Measurements from ENCODE around the gene DNAJC25. TPM values are rescaled to one million over a fixed set of nuclear protein-coding genes. Genes with fewer than 3 reads are reported as not detected.

The DNAJC25 gene
- polyA plus RNA-seq, 2 of the 4 experiments (the other 2 are of a cell fraction): 8.6 to 12.1 TPM

DNA sequence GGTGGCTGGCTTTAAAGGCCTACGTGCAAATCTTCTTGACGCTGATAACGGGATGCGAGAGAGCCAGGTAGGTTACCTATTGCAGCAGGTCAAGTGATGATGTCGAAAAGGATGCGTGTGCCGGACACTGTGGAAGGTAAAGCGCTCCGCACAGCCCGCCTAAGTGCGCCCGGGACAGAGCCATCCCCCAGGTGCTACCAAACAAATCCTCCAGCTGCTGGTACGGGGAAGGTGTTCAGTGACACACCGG is 245 bp upstream of the DNAJC25 start:
- FAIRE-seq (no peak), ATAC-seq (no peak), DNase-seq (ENCODE audit: low read depth in 1 of 2, low spot score in 1 of 2) (no peak)
- 0% methylated on average over 13 of the region's 14 CpGs for WGBS (ENCODE audit: missing lambda C conversion rate)
- peak overlapping the region; percentile 85 for H3K4me3 ChIP-seq
- no peaks in the 10 kb centered on the region for H3K9me3 ChIP-seq
- H3K4me2 ChIP-seq: peak overlapping the region; percentile 89
- peak overlapping the region; percentile 79 to 96 for H3K27ac ChIP-seq
- ChIA-PET CTCF (interaction anchor here (1.0 to 1.8 kb wide), 3 partner anchors 15 to 33 kb away, joined by 3 to 6 read pairs (median 3); no protein-coding TSS in a partner anchor), POLR2A (interaction anchor here (0.6 to 3.4 kb wide), 28 partner anchors 8 to 748 kb away, joined by 3 to 37 read pairs (median 4); partner anchors contain the start of genes GNG10, HSDL2, PTGR1 and UGCG)
- H3K4me1 ChIP-seq: peaks cover 43% of the 10 kb centered on the region; the same call in 2 of the 3 replicates
- TF ChIP-seq CEBPB (IDR thresholded peaks at IDR 0.05) (0 out of 4 replicates have a peak, but pooled peaks of 1 of the 2 experiments have one; percentile 13), NFE2L2 (conservative IDR thresholded peaks at IDR 0.05; ENCODE audit: low read length) (no peak), RFX5 (IDR thresholded peaks at IDR 0.05) (no peak), MYC (IDR thresholded peaks at IDR 0.05; ENCODE audit: borderline replicate concordance, low read length) (peak; percentile 41; the same call in 1 of the 2 replicates), MAZ (IDR thresholded peaks at IDR 0.05; ENCODE audit: borderline replicate concordance, low read depth, low read length) (0 out of 2 replicates have a peak, but pooled peaks have one; percentile 67), RARB (CRISPR knock-in tag; IDR thresholded peaks at IDR 0.05) (no peak), ZSCAN20 (CRISPR knock-in tag; IDR thresholded peaks at IDR 0.05) (no peak), JUN (IDR thresholded peaks at IDR 0.05) (peak in 1 of 2 experiments; percentile 68; a peak in 2 of 5 replicates), FOXS1 (CRISPR knock-in tag; IDR thresholded peaks at IDR 0.05) (no peak), PHF8 (IDR thresholded peaks at IDR 0.05; ENCODE audit: borderline replicate concordance, low read depth) (no peak), JUNB (IDR thresholded peaks at IDR 0.05) (no peak), HOXB5 (CRISPR knock-in tag; IDR thresholded peaks at IDR 0.05) (no peak), FOSB (CRISPR knock-in tag; IDR thresholded peaks at IDR 0.05) (no peak), POLR2AphosphoS2 (conservative IDR thresholded peaks at IDR 0.05; ENCODE audit: low read length) (no peak), GATA3 (IDR thresholded peaks at IDR 0.05; ENCODE audit: borderline replicate concordance) (peak; percentile 20; the same call in 1 of the 2 replicates), POLR2A (IDR thresholded peaks at IDR 0.05; ENCODE audit: low read length) (no peak)
- TF ChIP-seq, protein P1, sequence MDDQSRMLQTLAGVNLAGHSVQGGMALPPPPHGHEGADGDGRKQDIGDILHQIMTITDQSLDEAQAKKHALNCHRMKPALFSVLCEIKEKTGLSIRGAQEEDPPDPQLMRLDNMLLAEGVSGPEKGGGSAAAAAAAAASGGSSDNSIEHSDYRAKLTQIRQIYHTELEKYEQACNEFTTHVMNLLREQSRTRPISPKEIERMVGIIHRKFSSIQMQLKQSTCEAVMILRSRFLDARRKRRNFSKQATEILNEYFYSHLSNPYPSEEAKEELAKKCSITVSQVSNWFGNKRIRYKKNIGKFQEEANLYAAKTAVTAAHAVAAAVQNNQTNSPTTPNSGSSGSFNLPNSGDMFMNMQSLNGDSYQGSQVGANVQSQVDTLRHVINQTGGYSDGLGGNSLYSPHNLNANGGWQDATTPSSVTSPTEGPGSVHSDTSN (IDR thresholded peaks at IDR 0.05): 0 out of 2 replicates have a peak, but pooled peaks have one; percentile 39
- TF ChIP-seq, protein P2, sequence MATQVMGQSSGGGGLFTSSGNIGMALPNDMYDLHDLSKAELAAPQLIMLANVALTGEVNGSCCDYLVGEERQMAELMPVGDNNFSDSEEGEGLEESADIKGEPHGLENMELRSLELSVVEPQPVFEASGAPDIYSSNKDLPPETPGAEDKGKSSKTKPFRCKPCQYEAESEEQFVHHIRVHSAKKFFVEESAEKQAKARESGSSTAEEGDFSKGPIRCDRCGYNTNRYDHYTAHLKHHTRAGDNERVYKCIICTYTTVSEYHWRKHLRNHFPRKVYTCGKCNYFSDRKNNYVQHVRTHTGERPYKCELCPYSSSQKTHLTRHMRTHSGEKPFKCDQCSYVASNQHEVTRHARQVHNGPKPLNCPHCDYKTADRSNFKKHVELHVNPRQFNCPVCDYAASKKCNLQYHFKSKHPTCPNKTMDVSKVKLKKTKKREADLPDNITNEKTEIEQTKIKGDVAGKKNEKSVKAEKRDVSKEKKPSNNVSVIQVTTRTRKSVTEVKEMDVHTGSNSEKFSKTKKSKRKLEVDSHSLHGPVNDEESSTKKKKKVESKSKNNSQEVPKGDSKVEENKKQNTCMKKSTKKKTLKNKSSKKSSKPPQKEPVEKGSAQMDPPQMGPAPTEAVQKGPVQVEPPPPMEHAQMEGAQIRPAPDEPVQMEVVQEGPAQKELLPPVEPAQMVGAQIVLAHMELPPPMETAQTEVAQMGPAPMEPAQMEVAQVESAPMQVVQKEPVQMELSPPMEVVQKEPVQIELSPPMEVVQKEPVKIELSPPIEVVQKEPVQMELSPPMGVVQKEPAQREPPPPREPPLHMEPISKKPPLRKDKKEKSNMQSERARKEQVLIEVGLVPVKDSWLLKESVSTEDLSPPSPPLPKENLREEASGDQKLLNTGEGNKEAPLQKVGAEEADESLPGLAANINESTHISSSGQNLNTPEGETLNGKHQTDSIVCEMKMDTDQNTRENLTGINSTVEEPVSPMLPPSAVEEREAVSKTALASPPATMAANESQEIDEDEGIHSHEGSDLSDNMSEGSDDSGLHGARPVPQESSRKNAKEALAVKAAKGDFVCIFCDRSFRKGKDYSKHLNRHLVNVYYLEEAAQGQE (IDR thresholded peaks at IDR 0.05): no peak
- TF ChIP-seq, protein P3, sequence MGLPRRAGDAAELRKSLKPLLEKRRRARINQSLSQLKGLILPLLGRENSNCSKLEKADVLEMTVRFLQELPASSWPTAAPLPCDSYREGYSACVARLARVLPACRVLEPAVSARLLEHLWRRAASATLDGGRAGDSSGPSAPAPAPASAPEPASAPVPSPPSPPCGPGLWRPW (IDR thresholded peaks at IDR 0.05): no peak
- TF ChIP-seq, protein P4, sequence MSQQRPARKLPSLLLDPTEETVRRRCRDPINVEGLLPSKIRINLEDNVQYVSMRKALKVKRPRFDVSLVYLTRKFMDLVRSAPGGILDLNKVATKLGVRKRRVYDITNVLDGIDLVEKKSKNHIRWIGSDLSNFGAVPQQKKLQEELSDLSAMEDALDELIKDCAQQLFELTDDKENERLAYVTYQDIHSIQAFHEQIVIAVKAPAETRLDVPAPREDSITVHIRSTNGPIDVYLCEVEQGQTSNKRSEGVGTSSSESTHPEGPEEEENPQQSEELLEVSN (IDR thresholded peaks at IDR 0.05; ENCODE audit: borderline replicate concordance, low read depth): peak; percentile 71; the same call in 1 of the 2 replicates
- TF ChIP-seq, protein P5, sequence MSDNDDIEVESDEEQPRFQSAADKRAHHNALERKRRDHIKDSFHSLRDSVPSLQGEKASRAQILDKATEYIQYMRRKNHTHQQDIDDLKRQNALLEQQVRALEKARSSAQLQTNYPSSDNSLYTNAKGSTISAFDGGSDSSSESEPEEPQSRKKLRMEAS (IDR thresholded peaks at IDR 0.05): peak; percentile 84

DNA sequence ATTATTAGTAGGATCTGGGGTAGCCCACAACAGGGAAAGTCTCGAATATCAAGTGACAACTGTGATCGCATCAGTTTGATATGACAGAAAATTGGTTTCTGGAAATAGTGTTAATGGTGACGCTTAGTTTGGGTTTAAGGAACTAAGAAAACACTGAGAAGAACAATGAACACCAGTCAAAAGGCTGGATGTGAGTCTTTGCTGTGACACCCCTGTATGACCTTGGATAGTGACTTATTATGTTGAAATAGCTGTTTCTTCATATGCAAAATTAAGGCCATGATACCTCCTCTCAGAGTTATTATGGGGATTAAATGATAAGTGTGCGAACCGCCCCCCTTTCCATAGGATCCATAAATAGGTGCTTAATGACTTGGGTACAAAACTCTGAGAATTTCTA is 926 bp downstream of the DNAJC25 start:
- Histone ChIP-seq H3K4me2 (peak overlapping the region; percentile 90), H3K27ac (peak overlapping the region; percentile 89 to 96), H3K9me3 (no peaks in the 10 kb centered on the region), H3K4me3 (peak overlapping the region; percentile 85), H3K4me1 (peaks cover 42% of the 10 kb centered on the region; the same call in 2 of the 3 replicates)
- FAIRE-seq: no peak
- 26% methylated on average over 5 of the region's 5 CpGs for WGBS (ENCODE audit: missing lambda C conversion rate)
- ChIA-PET POLR2A (interaction anchor here (0.6 to 3.4 kb wide), 9 partner anchors 9 to 747 kb away, joined by 3 to 37 read pairs (median 5); partner anchors contain the start of genes HSDL2, PTGR1 and UGCG), CTCF (interaction anchor here (1.0 to 1.8 kb wide), 2 partner anchors 26 to 34 kb away, joined by 3 to 6 read pairs; no protein-coding TSS in a partner anchor)
- TF ChIP-seq HOXA7 (CRISPR knock-in tag; IDR thresholded peaks at IDR 0.05): no peak
- TF ChIP-seq TP53 (CRISPR knock-in tag; IDR thresholded peaks at IDR 0.05): no peak
- TF ChIP-seq HDAC2 (IDR thresholded peaks at IDR 0.05): no peak
- no peak for TF ChIP-seq JUNB (IDR thresholded peaks at IDR 0.05)
- no peak for TF ChIP-seq JUN (IDR thresholded peaks at IDR 0.05)
- no peak for TF ChIP-seq ZFP36 (IDR thresholded peaks at IDR 0.05; ENCODE audit: borderline replicate concordance, partially characterized antibody)
- TF ChIP-seq HEYL (CRISPR knock-in tag; IDR thresholded peaks at IDR 0.05): no peak
- TF ChIP-seq, protein P6, sequence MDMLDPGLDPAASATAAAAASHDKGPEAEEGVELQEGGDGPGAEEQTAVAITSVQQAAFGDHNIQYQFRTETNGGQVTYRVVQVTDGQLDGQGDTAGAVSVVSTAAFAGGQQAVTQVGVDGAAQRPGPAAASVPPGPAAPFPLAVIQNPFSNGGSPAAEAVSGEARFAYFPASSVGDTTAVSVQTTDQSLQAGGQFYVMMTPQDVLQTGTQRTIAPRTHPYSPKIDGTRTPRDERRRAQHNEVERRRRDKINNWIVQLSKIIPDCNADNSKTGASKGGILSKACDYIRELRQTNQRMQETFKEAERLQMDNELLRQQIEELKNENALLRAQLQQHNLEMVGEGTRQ (IDR thresholded peaks at IDR 0.05): no peak
- no peak for TF ChIP-seq RNF2 (IDR thresholded peaks at IDR 0.05; ENCODE audit: borderline replicate concordance, low read depth)
- no peak for DNase-seq (ENCODE audit: low read depth in 1 of 2, low spot score in 1 of 2)
- no peak for ATAC-seq
